H9 (cell line): ENCODE results near the gene MAP3K20. TPM values are rescaled to one million over a fixed set of nuclear protein-coding genes. Genes with fewer than 3 reads are reported as not detected.

ENCODE experiments used
- DNase-seq: peaks from one replicate; pipeline ENCODE4 v3.0.0-alpha.2; 2017
- H2AFZ ChIP-seq: one replicate; pipeline ENCODE4 v1.6.1; 2013; ENCODE audit warnings: mild to moderate bottlenecking, low read length, control low read depth, moderate library complexity
- H2AK5ac ChIP-seq: 2 replicates; pipeline ENCODE4 v1.6.1; 2013; ENCODE audit warnings: low read length, control low read depth, mixed read lengths; ENCODE audit not compliant: insufficient read length
- H2BK120ac ChIP-seq: one replicate; pipeline ENCODE4 v1.6.1; 2013; ENCODE audit warnings: low read depth, mild to moderate bottlenecking, low read length, control low read depth, inconsistent platforms; ENCODE audit not compliant: poor library complexity, severe bottlenecking
- H2BK12ac ChIP-seq: 2 replicates; pipeline ENCODE4 v1.6.1; 2013; ENCODE audit warnings: low read length, control low read depth, mixed read lengths, low read depth; ENCODE audit not compliant: insufficient read length
- H2BK15ac ChIP-seq: 2 replicates; pipeline ENCODE4 v1.6.1; 2013; ENCODE audit warnings: low read depth, low read length, control low read depth
- H2BK20ac ChIP-seq: one replicate; pipeline ENCODE4 v1.6.1; 2013; ENCODE audit warnings: low read depth, mild to moderate bottlenecking, low read length, control low read depth, inconsistent platforms; ENCODE audit not compliant: poor library complexity, severe bottlenecking
- H2BK5ac ChIP-seq: 2 replicates; pipeline ENCODE4 v1.6.1; 2013; ENCODE audit warnings: low read length, control low read depth, mixed read lengths; ENCODE audit not compliant: insufficient read length
- H3K14ac ChIP-seq: 2 replicates; pipeline ENCODE4 v1.6.1; 2013; ENCODE audit warnings: low read length, control low read depth; ENCODE audit not compliant: insufficient read depth
- H3K18ac ChIP-seq: 2 replicates; pipeline ENCODE4 v1.6.1; 2013; ENCODE audit warnings: low read depth, mild to moderate bottlenecking, mixed read lengths, low read length, control low read depth; ENCODE audit not compliant: insufficient read length
- H3K23ac ChIP-seq: 2 replicates; pipeline ENCODE4 v1.6.1; 2013; ENCODE audit warnings: low read length, control low read depth, mixed read lengths, low read depth; ENCODE audit not compliant: insufficient read length
- H3K23me2 ChIP-seq: 2 replicates; pipeline ENCODE4 v1.6.1; 2013; ENCODE audit warnings: low read depth, mild to moderate bottlenecking, mixed read lengths, low read length, control low read depth; ENCODE audit not compliant: insufficient read length, poor library complexity, severe bottlenecking
- H3K27ac ChIP-seq: 2 replicates; pipeline ENCODE4 v1.5.1; 2013; ENCODE audit warnings: low read length, control low read depth, mixed read lengths, low read depth; ENCODE audit not compliant: insufficient read length
- H3K27me3 ChIP-seq: 2 replicates; pipeline ENCODE4 v1.6.1; 2013; ENCODE audit warnings: low read length, control low read depth, inconsistent platforms; ENCODE audit not compliant: insufficient read depth
- H3K4ac ChIP-seq: 2 replicates; pipeline ENCODE4 v1.6.1; 2013; ENCODE audit warnings: low read depth, mild to moderate bottlenecking, control low read depth, inconsistent platforms, low read length, moderate library complexity
- H3K4me1 ChIP-seq: 2 replicates; pipeline ENCODE4 v1.6.1; 2013; ENCODE audit warnings: low read length, control low read depth, inconsistent platforms; ENCODE audit not compliant: insufficient read depth
- H3K4me2 ChIP-seq: 2 replicates; pipeline ENCODE4 v1.6.1; 2013; ENCODE audit warnings: low read length, control low read depth, mixed read lengths; ENCODE audit not compliant: insufficient read length, insufficient read depth
- H3K56ac ChIP-seq: 2 replicates; pipeline ENCODE4 v1.6.1; 2013; ENCODE audit warnings: low read depth, mild to moderate bottlenecking, mixed read lengths, low read length, control low read depth; ENCODE audit not compliant: insufficient read length
- H3K79me1 ChIP-seq: 2 replicates; pipeline ENCODE4 v1.6.1; 2013; ENCODE audit warnings: low read depth, mild to moderate bottlenecking, moderate library complexity, low read length, control low read depth, inconsistent platforms; ENCODE audit not compliant: insufficient read depth, poor library complexity, severe bottlenecking
- H3K79me2 ChIP-seq: 2 replicates; pipeline ENCODE4 v1.6.1; 2013; ENCODE audit warnings: low read length, control low read depth, inconsistent platforms; ENCODE audit not compliant: insufficient read depth
- H3K9ac ChIP-seq: 2 replicates; pipeline ENCODE4 v1.6.1; 2013; ENCODE audit warnings: low read length, control low read depth, mixed read lengths; ENCODE audit not compliant: insufficient read length; ENCODE audit errors: extremely low read depth
- H3K9me3 ChIP-seq: one replicate; pipeline ENCODE4 v1.6.1; 2013; ENCODE audit warnings: low read depth, low read length, inconsistent platforms; ENCODE audit not compliant: control insufficient read depth
- H3T11ph ChIP-seq: one replicate; pipeline ENCODE4 v1.6.1; 2013; ENCODE audit warnings: mild to moderate bottlenecking, low read length, control low read depth, inconsistent platforms
- H4K20me1 ChIP-seq: one replicate; pipeline ENCODE4 v1.6.1; 2013; ENCODE audit not compliant: control insufficient read depth, insufficient read length, insufficient read depth
- H4K5ac ChIP-seq: 2 replicates; pipeline ENCODE4 v1.6.1; 2013; ENCODE audit warnings: low read depth, mild to moderate bottlenecking, mixed read lengths, low read length, control low read depth; ENCODE audit not compliant: insufficient read length
- H4K8ac ChIP-seq: replicated peaks from 2 replicates; pipeline ENCODE4 v1.6.1; 2013; ENCODE audit warnings: low read length, control low read depth, mixed read lengths, low read depth; ENCODE audit not compliant: insufficient read length
- H4K91ac ChIP-seq: 2 replicates; pipeline ENCODE4 v1.6.1; 2013; ENCODE audit warnings: low read depth, mild to moderate bottlenecking, moderate library complexity, mixed read lengths, low read length, control low read depth; ENCODE audit not compliant: insufficient read length
- H3K27ac Mint-ChIP-seq, 3 experiments: 2 replicates in 2 of 3; 3 replicates in 1 of 3; pipeline ENCODE4 v1.8.0; 2020 to 2021; ENCODE audit warnings: mixed read lengths in 3 of 3, mild to moderate bottlenecking in 1 of 3, moderate library complexity in 1 of 3
- H3K27me3 Mint-ChIP-seq: 2 replicates; pipeline ENCODE4 v1.8.0; 2021; ENCODE audit warnings: low read depth, mild to moderate bottlenecking, moderate library complexity, mixed read lengths
- H3K36me3 Mint-ChIP-seq, 3 experiments: 2 replicates in 2 of 3; 3 replicates in 1 of 3; pipeline ENCODE4 v1.8.0; 2020 to 2021; ENCODE audit warnings: low read depth in 3 of 3, mixed read lengths in 3 of 3; ENCODE audit not compliant: insufficient read depth in 1 of 3
- H3K4me1 Mint-ChIP-seq, 2 experiments: 2 replicates each; pipeline ENCODE4 v1.8.0; 2020; ENCODE audit warnings: mixed read lengths in 2 of 2
- H3K4me3 Mint-ChIP-seq, 2 experiments: 2 replicates in 1 of 2; 3 replicates in 1 of 2; pipeline ENCODE4 v1.8.0; 2020 to 2021; ENCODE audit warnings: mild to moderate bottlenecking in 2 of 2, mixed read lengths in 2 of 2, moderate library complexity in 1 of 2
- H3K9me3 Mint-ChIP-seq, 2 experiments: 2 replicates in 1 of 2; 3 replicates in 1 of 2; pipeline ENCODE4 v1.8.0; 2020; ENCODE audit warnings: mild to moderate bottlenecking in 2 of 2, mixed read lengths in 2 of 2, moderate library complexity in 1 of 2
- WGBS: extraction: QIAGEN DNeasy Blood & Tissue Kit; methylation state at CpG from one replicate; pipeline ENCODE4 v1.1.7; 2013; ENCODE audit warnings: missing lambda C conversion rate, low lambda C conversion rate, mixed read lengths; ENCODE audit not compliant: insufficient read length; ENCODE audit errors: extremely low coverage; 5-methylcytosine and 5-hydroxymethylcytosine counted together
- total RNA-seq: library from RNA; stranded (reverse); gene quantifications from 2 replicates; pipeline ENCODE4 v1.2.1, GENCODE V29; 2021
- TF ChIP-seq, protein P1 (sequence below): fragments of 200-600 bp; sonication (generic); conservative IDR thresholded peaks from 3 replicates; pipeline ENCODE4 v1.8.0; 2021; ENCODE audit warnings: antibody characterized with exemption, mild to moderate bottlenecking

MAP3K20 gene
- total RNA-seq, 1 experiment from 2014 or later, result 8.7 TPM

DNA sequence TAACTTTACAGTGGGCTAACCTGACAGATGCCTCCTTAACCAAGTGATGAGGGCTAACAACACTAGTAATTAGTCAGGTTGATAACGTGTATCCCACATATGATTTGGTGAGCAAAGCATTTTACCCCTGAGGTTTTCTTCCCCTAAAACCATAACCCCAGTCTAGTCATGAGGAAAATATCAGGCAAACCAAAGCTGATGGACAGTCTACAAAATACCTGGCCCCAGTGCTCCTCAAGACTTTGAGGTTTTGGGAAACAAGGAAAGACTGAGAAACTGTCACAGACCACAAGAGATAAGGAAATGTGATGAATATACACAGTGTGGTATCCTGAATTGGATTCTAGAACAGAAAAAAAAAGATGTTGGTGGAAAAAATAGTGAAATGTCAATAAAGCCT is 28.5 kb downstream of the MAP3K20 start:
- Mint-ChIP-seq H3K27me3 (no peaks in the 10 kb centered on the region), H3K36me3 (no peaks in the 10 kb centered on the region), H3K4me1 (peaks cover 9 to 13% of the 10 kb centered on the region in 2 experiments), H3K27ac (no peak overlapping the region), H3K4me3 (no peak overlapping the region), H3K9me3 (no peaks in the 10 kb centered on the region)
- Histone ChIP-seq H3K56ac (no peak overlapping the region), H3K4ac (no peak overlapping the region), H3K23ac (no peak overlapping the region), H4K20me1 (no peaks in the 10 kb centered on the region), H3K9ac (no peak overlapping the region), H4K5ac (no peak overlapping the region), H3K9me3 (no peaks in the 10 kb centered on the region), H2BK15ac (no peak overlapping the region), H3K79me1 (no peaks in the 10 kb centered on the region), H3T11ph (no peak overlapping the region), H4K8ac (no peak overlapping the region), H2BK20ac (no peak overlapping the region), H3K18ac (no peak overlapping the region), H3K4me1 (peaks cover 2% of the 10 kb centered on the region), H3K4me2 (no peak overlapping the region), H3K27me3 (no peaks in the 10 kb centered on the region), H3K14ac (no peak overlapping the region), H3K79me2 (no peaks in the 10 kb centered on the region), H3K23me2 (no peaks in the 10 kb centered on the region), H2BK120ac (no peak overlapping the region), H2BK5ac (no peak overlapping the region), H4K91ac (no peak overlapping the region), H2AK5ac (no peak overlapping the region), H2AFZ (no peak overlapping the region), H2BK12ac (no peak overlapping the region), H3K27ac (no peak overlapping the region)
- whole genome bisulfite sequencing, result no CpG with 5 or more reads among the region's 1 CpG
- TF ChIP-seq, protein P1, sequence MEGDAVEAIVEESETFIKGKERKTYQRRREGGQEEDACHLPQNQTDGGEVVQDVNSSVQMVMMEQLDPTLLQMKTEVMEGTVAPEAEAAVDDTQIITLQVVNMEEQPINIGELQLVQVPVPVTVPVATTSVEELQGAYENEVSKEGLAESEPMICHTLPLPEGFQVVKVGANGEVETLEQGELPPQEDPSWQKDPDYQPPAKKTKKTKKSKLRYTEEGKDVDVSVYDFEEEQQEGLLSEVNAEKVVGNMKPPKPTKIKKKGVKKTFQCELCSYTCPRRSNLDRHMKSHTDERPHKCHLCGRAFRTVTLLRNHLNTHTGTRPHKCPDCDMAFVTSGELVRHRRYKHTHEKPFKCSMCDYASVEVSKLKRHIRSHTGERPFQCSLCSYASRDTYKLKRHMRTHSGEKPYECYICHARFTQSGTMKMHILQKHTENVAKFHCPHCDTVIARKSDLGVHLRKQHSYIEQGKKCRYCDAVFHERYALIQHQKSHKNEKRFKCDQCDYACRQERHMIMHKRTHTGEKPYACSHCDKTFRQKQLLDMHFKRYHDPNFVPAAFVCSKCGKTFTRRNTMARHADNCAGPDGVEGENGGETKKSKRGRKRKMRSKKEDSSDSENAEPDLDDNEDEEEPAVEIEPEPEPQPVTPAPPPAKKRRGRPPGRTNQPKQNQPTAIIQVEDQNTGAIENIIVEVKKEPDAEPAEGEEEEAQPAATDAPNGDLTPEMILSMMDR, result no peak
- no peak for DNase-seq
